Adrenal gland (tissue), 12 donors: ENCODE data around the gene ZDHHC17. TPM values are rescaled to one million over a fixed set of nuclear protein-coding genes. Genes with fewer than 3 reads are reported as not detected.

ENCODE experiments used
- DNase-seq, 7 donors: peaks; one replicate each; pipeline ENCODE4 v3.0.0-alpha.2; 2019 to 2020
- H3K27ac ChIP-seq, 5 donors: fragments of 200-600 bp; sonication (generic) in 4 of 5; 1 replicate in 3 of 5; 2 replicates in 2 of 5; pipeline versions ENCODE4 v1.5.1 to v1.8.0; 2016 to 2020; ENCODE audit warnings: mild to moderate bottlenecking in 1 of 5
- H3K27me3 ChIP-seq: fragments of 200-600 bp; 2 replicates; pipeline ENCODE4 v1.8.0; 2021
- H3K36me3 ChIP-seq, 2 donors: fragments of 200-600 bp; replicated peaks in 1 of 2; 1 replicate in 1 of 2; 2 replicates in 1 of 2; pipeline versions ENCODE4 v1.5.1 to v1.8.0; 2018 to 2022
- H3K4me1 ChIP-seq, 2 donors: fragments of 200-600 bp; replicated peaks in 1 of 2; 1 replicate in 1 of 2; 2 replicates in 1 of 2; pipeline versions ENCODE4 v1.5.1 to v1.8.0; 2018 to 2021
- H3K4me3 ChIP-seq, 4 donors: fragments of 200-600 bp; sonication (generic) in 3 of 4; one replicate each; pipeline ENCODE4 v1.5.1; 2016 to 2018
- H3K9me3 ChIP-seq, 3 donors: fragments of 200-600 bp; sonication (generic) in 1 of 3; replicated peaks in 1 of 3; 1 replicate in 2 of 3; 2 replicates in 1 of 3; pipeline versions ENCODE4 v1.5.1 to v1.8.0; 2016 to 2021
- POLR2A ChIP-seq, 2 donors: fragments of 450-650 bp; IDR thresholded peaks; one replicate each; pipeline ENCODE4 v1.6.1; 2017; ENCODE audit warnings: antibody characterized with exemption in 2 of 2, mild to moderate bottlenecking in 2 of 2, moderate library complexity in 1 of 2
- WGBS, 4 donors: extraction: QIAGEN DNeasy Blood & Tissue Kit in 2 of 4; methylation state at CpG; one replicate each; pipeline versions ENCODE4 v1.1.5 to v1.1.7; 2013 to 2017; 5-methylcytosine and 5-hydroxymethylcytosine counted together
- intact Hi-C, 2 donors: fragments of 100-400 bp; cut with DNase I; formaldehyde crosslinking; loops; one replicate each; pipeline versions ENCODE4 v1.14.1 to v1.15.0; 2022 to 2023
- polyA plus RNA-seq, 3 donors: library from polyadenylated mRNA; stranded (reverse); fragments of 200-250 nt in 2 of 3; fragments of 350-450 nt in 1 of 3; fragmentation: Illumina TruSeq in 1 of 3; extraction: RNeasy Lipid Tissue Mini Kit (QIAGEN cat#74804) in 1 of 3; gene quantifications; one replicate each; pipeline ENCODE4 v1.2.3, GENCODE V29; 2013 to 2014
- total RNA-seq, 9 donors: library from RNA; depleted of rRNA in 4 of 9; stranded (reverse); fragments of >200 nt in 4 of 9; fragments of 120-200 nt in 1 of 9; fragmentation: NEBNext Ultra II Directional in 1 of 9; extraction: Animal tissue kit (Norgen Biotek cat#: 25700) in 1 of 9; gene quantifications; one replicate each; pipeline versions ENCODE4 v1.1.0 to v1.2.4, GENCODE V29; 2013 to 2023
- TF ChIP-seq, protein P1 (sequence below), 6 experiments: fragments of 450-650 bp in 4 of 6; fragments of 200-600 bp in 2 of 6; sonication (generic) in 1 of 6; IDR thresholded peaks; 1 replicate in 5 of 6; 2 replicates in 1 of 6; pipeline versions ENCODE4 v1.5.1 to v1.8.0; 2016 to 2021; ENCODE audit warnings: antibody characterized with exemption in 6 of 6, mild to moderate bottlenecking in 2 of 6, moderate library complexity in 1 of 6
- donor health status: healthy with polysubstance abuse.
- donor health status: Bipolar disorder and iron deficiency.
- donor health status: DM: yes; HTN: yes; CAD: no.
- donor health status: DM: no; HTN: no; CAD: no.
- donor health status: DM: no; HTN: no; CAD: no.
- donor health status: DM: yes; HTN: yes; CAD: no.

ZDHHC17 gene
- total and polyA plus RNA-seq, 12 donors: 17.7 to 102 (median 31.7) TPM

DNA sequence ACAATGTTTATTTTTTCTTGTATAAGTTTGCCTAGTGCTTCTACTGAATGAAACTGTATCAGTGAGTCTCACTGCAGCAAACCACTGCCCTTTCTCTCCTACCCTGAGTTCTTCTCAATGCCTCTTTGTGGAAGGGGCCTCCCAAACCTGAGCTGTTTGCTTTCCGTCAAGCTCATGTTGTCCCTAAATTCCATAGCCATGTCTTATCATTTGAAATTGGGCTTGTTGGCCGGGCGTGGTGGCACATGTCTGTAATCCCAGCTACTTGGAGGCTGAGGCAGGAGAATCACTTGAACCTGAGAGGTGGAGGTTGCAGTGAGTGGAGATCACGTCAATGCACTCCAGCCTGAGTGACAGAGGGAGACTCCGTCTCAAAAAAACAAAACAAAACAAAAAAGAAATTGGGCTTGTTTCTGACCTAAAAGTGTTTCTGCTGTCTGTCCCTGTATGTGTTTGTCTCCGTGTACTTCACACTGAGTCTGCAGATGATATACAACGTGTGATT lies 116.7 kb downstream of the ZDHHC17 start:
- no peak for DNase-seq
- Histone ChIP-seq H3K4me1 (peaks cover 0 to 14% of the 10 kb centered on the region in 2 donors), H3K27me3 (no peaks in the 10 kb centered on the region), H3K27ac (no peak overlapping the region), H3K36me3 (no peaks in the 10 kb centered on the region), H3K9me3 (no peaks in the 10 kb centered on the region), H3K4me3 (no peak overlapping the region)
- TF ChIP-seq POLR2A (IDR thresholded peaks at IDR 0.05): no peak
- TF ChIP-seq, protein P1, sequence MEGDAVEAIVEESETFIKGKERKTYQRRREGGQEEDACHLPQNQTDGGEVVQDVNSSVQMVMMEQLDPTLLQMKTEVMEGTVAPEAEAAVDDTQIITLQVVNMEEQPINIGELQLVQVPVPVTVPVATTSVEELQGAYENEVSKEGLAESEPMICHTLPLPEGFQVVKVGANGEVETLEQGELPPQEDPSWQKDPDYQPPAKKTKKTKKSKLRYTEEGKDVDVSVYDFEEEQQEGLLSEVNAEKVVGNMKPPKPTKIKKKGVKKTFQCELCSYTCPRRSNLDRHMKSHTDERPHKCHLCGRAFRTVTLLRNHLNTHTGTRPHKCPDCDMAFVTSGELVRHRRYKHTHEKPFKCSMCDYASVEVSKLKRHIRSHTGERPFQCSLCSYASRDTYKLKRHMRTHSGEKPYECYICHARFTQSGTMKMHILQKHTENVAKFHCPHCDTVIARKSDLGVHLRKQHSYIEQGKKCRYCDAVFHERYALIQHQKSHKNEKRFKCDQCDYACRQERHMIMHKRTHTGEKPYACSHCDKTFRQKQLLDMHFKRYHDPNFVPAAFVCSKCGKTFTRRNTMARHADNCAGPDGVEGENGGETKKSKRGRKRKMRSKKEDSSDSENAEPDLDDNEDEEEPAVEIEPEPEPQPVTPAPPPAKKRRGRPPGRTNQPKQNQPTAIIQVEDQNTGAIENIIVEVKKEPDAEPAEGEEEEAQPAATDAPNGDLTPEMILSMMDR (IDR thresholded peaks at IDR 0.05): no peak
- intact Hi-C loops: no loop called here
- 92 to 99% (median 96%) methylated on average over 7 of the region's 7 CpGs for WGBS, 4 donors

- Histone ChIP-seq H3K9me3 (no peaks in the 10 kb centered on the region), H3K27me3 (no peaks in the 10 kb centered on the region), H3K4me3 (no peak overlapping the region), H3K36me3 (no peaks in the 10 kb centered on the region), H3K27ac (no peak overlapping the region), H3K4me1 (peaks cover 0 to 14% of the 10 kb centered on the region in 2 donors)
- intact Hi-C loops: no loop called here
- no peak for DNase-seq
- TF ChIP-seq, protein P1 (IDR thresholded peaks at IDR 0.05): no peak
- TF ChIP-seq POLR2A (IDR thresholded peaks at IDR 0.05): no peak
These were observed 117.2 kb downstream of the ZDHHC17 start for GRCh38 chr12:76881142-76881541.

DNA sequence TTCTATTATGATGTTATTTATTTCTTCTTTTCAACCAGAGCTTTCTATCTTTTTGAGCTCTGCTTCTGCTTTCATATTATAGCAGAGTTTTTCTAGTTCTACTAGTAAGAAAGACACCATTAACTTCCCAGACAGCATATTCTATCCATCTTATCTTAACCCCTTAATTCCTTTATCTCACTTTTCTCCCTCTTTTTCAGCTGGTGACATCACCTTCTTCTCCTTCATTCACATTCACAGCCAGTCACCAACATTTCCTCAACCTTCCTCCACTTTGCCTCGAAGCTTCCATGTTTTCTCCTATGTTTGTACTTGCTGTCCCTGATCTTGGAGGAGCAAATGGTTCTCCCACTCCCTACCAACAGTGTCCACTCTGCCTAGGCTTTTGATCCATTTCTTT lies 118.5 kb downstream of the ZDHHC17 start:
- no peaks in the 10 kb centered on the region for H3K36me3 ChIP-seq
- WGBS, 4 donors: 88 to 94% (median 93%) methylated on average over 1 of the region's 1 CpG
- no peak overlapping the region for H3K27ac ChIP-seq
- TF ChIP-seq, protein P1 (IDR thresholded peaks at IDR 0.05): no peak
- no peak for TF ChIP-seq POLR2A (IDR thresholded peaks at IDR 0.05)
- H3K27me3 ChIP-seq: no peaks in the 10 kb centered on the region
- DNase-seq: no peak
- H3K4me3 ChIP-seq: no peak overlapping the region
- intact Hi-C loops: no loop called here
- peaks cover 0 to 14% of the 10 kb centered on the region in 2 donors for H3K4me1 ChIP-seq
- H3K9me3 ChIP-seq: no peaks in the 10 kb centered on the region

DNA sequence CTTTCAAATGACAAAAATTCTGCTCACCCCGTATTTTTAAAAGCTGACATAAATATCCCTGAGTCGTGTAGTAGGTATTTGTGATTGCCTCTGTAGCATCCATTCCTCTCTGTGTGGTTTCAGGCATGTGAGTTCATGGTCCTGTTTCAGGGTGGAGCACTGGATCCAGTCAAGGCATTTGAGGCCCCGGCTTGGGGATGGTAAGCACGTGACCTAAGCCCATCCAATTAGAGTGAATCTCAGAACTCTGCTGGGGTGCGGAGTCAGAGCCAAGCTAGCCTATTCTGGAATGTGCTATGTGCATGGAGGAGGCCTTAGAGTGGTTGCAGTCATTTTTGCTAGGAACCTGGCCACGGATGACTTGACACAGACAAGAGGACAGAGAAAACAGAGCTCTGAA lies 119.2 kb downstream of the ZDHHC17 start:
- H3K36me3 ChIP-seq: no peaks in the 10 kb centered on the region
- intact Hi-C loops: no loop called here

More for the DNA sequence above, 119.2 kb downstream of the ZDHHC17 start:
- no peak overlapping the region for H3K4me3 ChIP-seq
- H3K4me1 ChIP-seq: peaks cover 0 to 13% of the 10 kb centered on the region in 2 donors
- TF ChIP-seq, protein P1 (IDR thresholded peaks at IDR 0.05): no peak
- TF ChIP-seq POLR2A (IDR thresholded peaks at IDR 0.05): no peak
- no peaks in the 10 kb centered on the region for H3K9me3 ChIP-seq
- no peaks in the 10 kb centered on the region for H3K27me3 ChIP-seq
- no peak for DNase-seq
- WGBS, 4 donors: 79 to 90% (median 86%) methylated on average over 6 of the region's 6 CpGs
- H3K27ac ChIP-seq: no peak overlapping the region
